K562 (cell line): Measurements from ENCODE around the gene PHKA2. TPM values are rescaled to one million over a fixed set of nuclear protein-coding genes. Genes with fewer than 3 reads are reported as not detected.

Experiments
- ATAC-seq: fragments of 200-7000 bp; cut with Tn5 transposase; 3 replicates; pipeline ENCODE4 v1.9.1; 2020; ENCODE audit warnings: moderate library complexity
- BruUV-seq: library from RNA; stranded (reverse); fragments of 400-500 nt; replicated peaks from 2 replicates; lab custom pipeline; 2021; lab: Mats Ljungman, UMichigan
- CTCF ChIA-PET: fragments of 300-600 bp; formaldehyde crosslinking; extraction: SDS; loops from one replicate; lab custom pipeline; 2021; ENCODE audit warnings: low intra/inter-chr PET ratio; lab: Yijun Ruan, JAX
- POLR2A ChIA-PET: fragments of 300-600, 350-650 bp; sonication (Branson Sonifier 250); formaldehyde crosslinking; extraction: SDS; loops from one replicate; lab custom pipeline; 2021; ENCODE audit warnings: antibody characterized with exemption, inconsistent platforms; lab: Yijun Ruan, JAX
- DNase-seq, 4 experiments: peaks; one replicate each; pipeline versions ENCODE4 v3.0.0 to v3.0.0-alpha.2; 2011 to 2018; ENCODE audit warnings: low spot score in 3 of 4, mixed read lengths in 3 of 4; ENCODE audit errors: extremely low read depth in 1 of 4
- FAIRE-seq: peaks from 2 replicates; lab custom pipeline; 2011; peaks lifted over from hg19 to GRCh38; lab: Jason Lieb, UNC
- H2AFZ ChIP-seq: 2 replicates; pipeline ENCODE4 v1.6.0; 2011; ENCODE audit warnings: low read depth, low read length, control low read depth, inconsistent platforms
- H3K27ac ChIP-seq: fragments of 200-600 bp; 3 replicates; pipeline ENCODE4 v1.8.0; 2011; ENCODE audit warnings: low read depth, mild to moderate bottlenecking, control low read depth, inconsistent platforms, low read length, moderate library complexity, mixed read lengths; ENCODE audit errors: extremely low read depth
- H3K27me3 ChIP-seq, 2 experiments: fragments of 300-600 bp in 1 of 2; 2 replicates in 1 of 2; 3 replicates in 1 of 2; pipeline versions ENCODE4 v1.6.0 to v1.8.0; 2011; ENCODE audit warnings: inconsistent platforms in 2 of 2, low read length in 2 of 2, mild to moderate bottlenecking in 1 of 2, mixed read lengths in 1 of 2, moderate library complexity in 1 of 2; ENCODE audit not compliant: control insufficient read depth in 2 of 2, insufficient read depth in 2 of 2
- H3K36me3 ChIP-seq: fragments of 300-600 bp; 3 replicates; pipeline ENCODE4 v1.8.0; 2011; ENCODE audit warnings: mild to moderate bottlenecking, low read length, inconsistent platforms; ENCODE audit not compliant: control insufficient read depth, insufficient read depth
- H3K4me1 ChIP-seq, 2 experiments: fragments of 200-600 bp in 1 of 2; replicated peaks in 1 of 2; 2 replicates in 1 of 2; 3 replicates in 1 of 2; pipeline versions ENCODE4 v1.5.1 to v1.8.0; 2011; ENCODE audit warnings: inconsistent platforms in 2 of 2, low read length in 2 of 2, mild to moderate bottlenecking in 1 of 2, mixed read lengths in 1 of 2, moderate library complexity in 1 of 2; ENCODE audit not compliant: control insufficient read depth in 2 of 2, insufficient read depth in 2 of 2
- H3K4me2 ChIP-seq: 2 replicates; pipeline ENCODE4 v1.6.1; 2011; ENCODE audit warnings: low read length, control low read depth, inconsistent platforms, mixed read lengths; ENCODE audit not compliant: insufficient read depth
- H3K4me3 ChIP-seq: fragments of 200-600 bp; sonication (generic), shearing (Covaris generic); 2 replicates; pipeline ENCODE4 v1.5.1; 2016; ENCODE audit warnings: control low read depth, inconsistent platforms
- H3K79me2 ChIP-seq: fragments of 200-600 bp; 3 replicates; pipeline ENCODE4 v1.8.0; 2011; ENCODE audit warnings: low read length, inconsistent platforms; ENCODE audit not compliant: control insufficient read depth, insufficient read depth
- H3K9ac ChIP-seq, 2 experiments: 2 replicates each; pipeline versions ENCODE4 v1.6.0 to v1.6.1; 2011; ENCODE audit warnings: low read depth in 2 of 2, low read length in 2 of 2, control low read depth in 1 of 2, inconsistent platforms in 1 of 2, mild to moderate bottlenecking in 1 of 2, mixed read lengths in 1 of 2; ENCODE audit not compliant: insufficient read depth in 1 of 2
- H3K9me1 ChIP-seq: one replicate; pipeline ENCODE4 v1.6.0; 2011; ENCODE audit warnings: inconsistent platforms, mild to moderate bottlenecking, low read length, moderate library complexity; ENCODE audit not compliant: control insufficient read depth, insufficient read depth
- H3K9me3 ChIP-seq: replicated peaks from 2 replicates; pipeline ENCODE4 v1.5.1; 2011; ENCODE audit warnings: low read depth, low read length, inconsistent platforms; ENCODE audit not compliant: control insufficient read depth, insufficient read depth
- H4K20me1 ChIP-seq: replicated peaks from 2 replicates; pipeline ENCODE4 v1.6.1; 2011; ENCODE audit warnings: low read length, inconsistent platforms, mixed read lengths; ENCODE audit not compliant: control insufficient read depth, insufficient read depth
- ETV5 ChIP-seq: sonication (generic); formaldehyde crosslinking; IDR thresholded peaks from 2 replicates; pipeline ENCODE4 v1.4.0; 2020; ENCODE audit warnings: low read depth, mild to moderate bottlenecking, missing genetic modification reagents
- SIX5 ChIP-seq, 2 experiments: IDR thresholded peaks; 2 replicates each; pipeline ENCODE4 v1.6.1; 2011; ENCODE audit warnings: low read length in 2 of 2, borderline replicate concordance in 1 of 2, low read depth in 1 of 2, mild to moderate bottlenecking in 1 of 2, moderate library complexity in 1 of 2; ENCODE audit not compliant: insufficient read depth in 1 of 2
- ZNF174 ChIP-seq: fragments of 250-450 bp; sonication (Bioruptor Pico); IDR thresholded peaks from 2 replicates; pipeline ENCODE4 v1.4.0; 2020; ENCODE audit warnings: mild to moderate bottlenecking
- WGBS: fragments of 100-300 bp; shearing (Covaris generic); methylation state at CpG from one replicate; pipeline ENCODE4 v1.1.6; 2016; ENCODE audit warnings: low coverage, mixed read lengths; ENCODE audit not compliant: insufficient coverage; ENCODE audit errors: missing lambda C conversion rate; 5-methylcytosine and 5-hydroxymethylcytosine counted together
- in situ Hi-C: fragments of 300-500 bp; cut with MboI; formaldehyde crosslinking; loops from 4 replicates; pipeline ENCODE4 v1.15.0; 2018; ENCODE audit warnings: inconsistent platforms, mixed read lengths
- intact Hi-C: fragments of 100-400 bp; cut with micrococcal nuclease; formaldehyde crosslinking; loops from 2 replicates; pipeline ENCODE4 v1.14.2; 2022
- polyA plus RNA-seq, 8 experiments: library from polyadenylated mRNA; depleted of rRNA in 4 of 8; stranded (reverse) in 5 of 8; unstranded in 3 of 8; fragments of >200 nt; fragmentation: Nextera tagmentation in 2 of 8; fragmentation: Illumina TruSeq in 1 of 8; extraction: Ambion mirVana in 2 of 8; extraction: Trizol in 1 of 8; gene quantifications; 2 replicates each; pipeline versions ENCODE4 v1.2.1 to v1.2.3, GENCODE V29; 2011 to 2014; ENCODE audit warnings: inconsistent platforms in 1 of 8, missing spikeins in 1 of 8
- total RNA-seq, 7 experiments: library from RNA; depleted of rRNA in 6 of 7; stranded (reverse); fragments of >200 nt in 6 of 7; fragmentation: Illumina TruSeq in 2 of 7; extraction: Trizol in 2 of 7; gene quantifications; 2 replicates each; pipeline versions ENCODE4 v1.2.1 to v1.2.3, GENCODE V29; 2011 to 2021; ENCODE audit warnings: low replicate concordance in 1 of 7
- TF ChIP-seq, protein P1 (sequence below): fragments of 450-650 bp; IDR thresholded peaks from 2 replicates; pipeline ENCODE4 v1.6.1; 2016; ENCODE audit warnings: mild to moderate bottlenecking, moderate library complexity

Gene PHKA2
- total and polyA plus RNA-seq, 9 of the 15 experiments (the other 6 are each of a cell fraction or from before 2014, with no cell fraction given), result 2.8 to 33.1 (median 20.3) TPM

DNA sequence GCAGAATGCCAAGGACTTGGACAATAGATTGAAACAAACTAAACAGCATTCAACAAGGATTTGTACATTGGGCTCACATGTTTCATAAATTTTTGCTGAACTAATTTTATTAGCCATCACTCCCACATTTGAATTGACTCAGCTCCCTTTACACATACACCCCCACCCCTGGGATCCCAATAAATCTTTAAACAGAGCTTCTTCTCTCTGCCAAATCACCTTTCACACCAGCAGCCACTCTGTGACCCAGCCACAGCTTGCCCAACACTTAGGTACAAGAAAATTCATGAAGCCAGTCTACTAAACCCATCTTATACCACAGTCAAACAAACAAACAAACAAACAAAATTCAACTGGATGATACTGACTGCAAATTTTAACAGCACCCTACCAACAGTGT is 21.6 kb downstream of the PHKA2 start:
- BruUV-seq, result no TSS peak
- intact Hi-C loops, result no loop called here
- no peaks in the 10 kb centered on the region for H3K9me3 ChIP-seq
- TF ChIP-seq SIX5 (IDR thresholded peaks at IDR 0.05; ENCODE audit: borderline replicate concordance in 1 of 2, insufficient read depth in 1 of 2, low read depth in 1 of 2, low read length in 2 of 2) (no peak), ETV5 (CRISPR knock-in tag) (no peak)
- TF ChIP-seq, all 486 proteins: peak for 0
- Histone ChIP-seq H3K4me3 (no peak overlapping the region), H3K36me3 (no peaks in the 10 kb centered on the region), H3K27ac (no peak overlapping the region), H3K4me1 (peaks cover 0 to 3% of the 10 kb centered on the region in 2 experiments; a peak in 2 of 5 replicates), H3K9ac (no peak overlapping the region), H3K27me3 (no peaks in the 10 kb centered on the region), H4K20me1 (no peaks in the 10 kb centered on the region), H3K4me2 (no peak overlapping the region), H3K79me2 (no peaks in the 10 kb centered on the region; the same call in 2 of the 3 replicates), H2AFZ (no peak overlapping the region), H3K9me1 (no peaks in the 10 kb centered on the region)
- FAIRE-seq (no peak), DNase-seq (no peak), ATAC-seq (no peak)
- in situ Hi-C loops, result no loop called here
- CTCF ChIA-PET, result no interaction called here
- POLR2A ChIA-PET, result no interaction called here

DNA sequence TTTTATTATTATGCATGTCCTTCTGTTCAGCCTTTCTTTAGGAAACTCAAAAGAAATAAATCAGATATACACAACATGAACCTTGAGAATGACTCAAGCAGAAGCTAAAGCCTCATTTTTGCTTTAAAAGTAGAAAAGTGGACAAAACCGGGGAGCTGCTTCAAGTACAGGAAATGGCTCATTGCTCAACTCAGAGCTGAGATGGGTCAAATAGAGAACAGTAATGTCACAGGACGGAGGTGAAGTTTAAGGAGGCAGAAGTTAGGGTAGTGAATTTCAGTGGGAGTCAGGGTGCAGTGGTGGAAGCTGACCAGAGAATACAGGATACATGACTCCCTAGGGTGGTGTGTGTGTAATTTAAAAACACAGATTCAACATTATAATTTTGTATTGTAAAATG is 22.2 kb downstream of the PHKA2 start:
- no peak overlapping the region for H3K9ac ChIP-seq
- H3K27ac ChIP-seq, result no peak overlapping the region
- no peak for FAIRE-seq
- no peak overlapping the region for H3K4me3 ChIP-seq
- no peak overlapping the region for H3K4me2 ChIP-seq
- intact Hi-C loops (no loop called here), in situ Hi-C loops (no loop called here)
- no peak for DNase-seq
- H3K9me1 ChIP-seq, result no peaks in the 10 kb centered on the region
- no peaks in the 10 kb centered on the region for H3K36me3 ChIP-seq
- H3K4me1 ChIP-seq, result peaks cover 0 to 3% of the 10 kb centered on the region in 2 experiments; a peak in 2 of 5 replicates
- H3K79me2 ChIP-seq, result no peaks in the 10 kb centered on the region; the same call in 2 of the 3 replicates
- WGBS, result 77% methylated on average over 2 of the region's 2 CpGs
- CTCF ChIA-PET, result no interaction called here
- POLR2A ChIA-PET, result no interaction called here
- no peak for ATAC-seq
- H3K9me3 ChIP-seq, result no peaks in the 10 kb centered on the region
- H3K27me3 ChIP-seq, result no peaks in the 10 kb centered on the region
- no peaks in the 10 kb centered on the region for H4K20me1 ChIP-seq
- no peak overlapping the region for H2AFZ ChIP-seq
- BruUV-seq, result no TSS peak
- TF ChIP-seq, protein P1, sequence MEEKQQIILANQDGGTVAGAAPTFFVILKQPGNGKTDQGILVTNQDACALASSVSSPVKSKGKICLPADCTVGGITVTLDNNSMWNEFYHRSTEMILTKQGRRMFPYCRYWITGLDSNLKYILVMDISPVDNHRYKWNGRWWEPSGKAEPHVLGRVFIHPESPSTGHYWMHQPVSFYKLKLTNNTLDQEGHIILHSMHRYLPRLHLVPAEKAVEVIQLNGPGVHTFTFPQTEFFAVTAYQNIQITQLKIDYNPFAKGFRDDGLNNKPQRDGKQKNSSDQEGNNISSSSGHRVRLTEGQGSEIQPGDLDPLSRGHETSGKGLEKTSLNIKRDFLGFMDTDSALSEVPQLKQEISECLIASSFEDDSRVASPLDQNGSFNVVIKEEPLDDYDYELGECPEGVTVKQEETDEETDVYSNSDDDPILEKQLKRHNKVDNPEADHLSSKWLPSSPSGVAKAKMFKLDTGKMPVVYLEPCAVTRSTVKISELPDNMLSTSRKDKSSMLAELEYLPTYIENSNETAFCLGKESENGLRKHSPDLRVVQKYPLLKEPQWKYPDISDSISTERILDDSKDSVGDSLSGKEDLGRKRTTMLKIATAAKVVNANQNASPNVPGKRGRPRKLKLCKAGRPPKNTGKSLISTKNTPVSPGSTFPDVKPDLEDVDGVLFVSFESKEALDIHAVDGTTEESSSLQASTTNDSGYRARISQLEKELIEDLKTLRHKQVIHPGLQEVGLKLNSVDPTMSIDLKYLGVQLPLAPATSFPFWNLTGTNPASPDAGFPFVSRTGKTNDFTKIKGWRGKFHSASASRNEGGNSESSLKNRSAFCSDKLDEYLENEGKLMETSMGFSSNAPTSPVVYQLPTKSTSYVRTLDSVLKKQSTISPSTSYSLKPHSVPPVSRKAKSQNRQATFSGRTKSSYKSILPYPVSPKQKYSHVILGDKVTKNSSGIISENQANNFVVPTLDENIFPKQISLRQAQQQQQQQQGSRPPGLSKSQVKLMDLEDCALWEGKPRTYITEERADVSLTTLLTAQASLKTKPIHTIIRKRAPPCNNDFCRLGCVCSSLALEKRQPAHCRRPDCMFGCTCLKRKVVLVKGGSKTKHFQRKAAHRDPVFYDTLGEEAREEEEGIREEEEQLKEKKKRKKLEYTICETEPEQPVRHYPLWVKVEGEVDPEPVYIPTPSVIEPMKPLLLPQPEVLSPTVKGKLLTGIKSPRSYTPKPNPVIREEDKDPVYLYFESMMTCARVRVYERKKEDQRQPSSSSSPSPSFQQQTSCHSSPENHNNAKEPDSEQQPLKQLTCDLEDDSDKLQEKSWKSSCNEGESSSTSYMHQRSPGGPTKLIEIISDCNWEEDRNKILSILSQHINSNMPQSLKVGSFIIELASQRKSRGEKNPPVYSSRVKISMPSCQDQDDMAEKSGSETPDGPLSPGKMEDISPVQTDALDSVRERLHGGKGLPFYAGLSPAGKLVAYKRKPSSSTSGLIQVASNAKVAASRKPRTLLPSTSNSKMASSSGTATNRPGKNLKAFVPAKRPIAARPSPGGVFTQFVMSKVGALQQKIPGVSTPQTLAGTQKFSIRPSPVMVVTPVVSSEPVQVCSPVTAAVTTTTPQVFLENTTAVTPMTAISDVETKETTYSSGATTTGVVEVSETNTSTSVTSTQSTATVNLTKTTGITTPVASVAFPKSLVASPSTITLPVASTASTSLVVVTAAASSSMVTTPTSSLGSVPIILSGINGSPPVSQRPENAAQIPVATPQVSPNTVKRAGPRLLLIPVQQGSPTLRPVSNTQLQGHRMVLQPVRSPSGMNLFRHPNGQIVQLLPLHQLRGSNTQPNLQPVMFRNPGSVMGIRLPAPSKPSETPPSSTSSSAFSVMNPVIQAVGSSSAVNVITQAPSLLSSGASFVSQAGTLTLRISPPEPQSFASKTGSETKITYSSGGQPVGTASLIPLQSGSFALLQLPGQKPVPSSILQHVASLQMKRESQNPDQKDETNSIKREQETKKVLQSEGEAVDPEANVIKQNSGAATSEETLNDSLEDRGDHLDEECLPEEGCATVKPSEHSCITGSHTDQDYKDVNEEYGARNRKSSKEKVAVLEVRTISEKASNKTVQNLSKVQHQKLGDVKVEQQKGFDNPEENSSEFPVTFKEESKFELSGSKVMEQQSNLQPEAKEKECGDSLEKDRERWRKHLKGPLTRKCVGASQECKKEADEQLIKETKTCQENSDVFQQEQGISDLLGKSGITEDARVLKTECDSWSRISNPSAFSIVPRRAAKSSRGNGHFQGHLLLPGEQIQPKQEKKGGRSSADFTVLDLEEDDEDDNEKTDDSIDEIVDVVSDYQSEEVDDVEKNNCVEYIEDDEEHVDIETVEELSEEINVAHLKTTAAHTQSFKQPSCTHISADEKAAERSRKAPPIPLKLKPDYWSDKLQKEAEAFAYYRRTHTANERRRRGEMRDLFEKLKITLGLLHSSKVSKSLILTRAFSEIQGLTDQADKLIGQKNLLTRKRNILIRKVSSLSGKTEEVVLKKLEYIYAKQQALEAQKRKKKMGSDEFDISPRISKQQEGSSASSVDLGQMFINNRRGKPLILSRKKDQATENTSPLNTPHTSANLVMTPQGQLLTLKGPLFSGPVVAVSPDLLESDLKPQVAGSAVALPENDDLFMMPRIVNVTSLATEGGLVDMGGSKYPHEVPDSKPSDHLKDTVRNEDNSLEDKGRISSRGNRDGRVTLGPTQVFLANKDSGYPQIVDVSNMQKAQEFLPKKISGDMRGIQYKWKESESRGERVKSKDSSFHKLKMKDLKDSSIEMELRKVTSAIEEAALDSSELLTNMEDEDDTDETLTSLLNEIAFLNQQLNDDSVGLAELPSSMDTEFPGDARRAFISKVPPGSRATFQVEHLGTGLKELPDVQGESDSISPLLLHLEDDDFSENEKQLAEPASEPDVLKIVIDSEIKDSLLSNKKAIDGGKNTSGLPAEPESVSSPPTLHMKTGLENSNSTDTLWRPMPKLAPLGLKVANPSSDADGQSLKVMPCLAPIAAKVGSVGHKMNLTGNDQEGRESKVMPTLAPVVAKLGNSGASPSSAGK, result no peak
- TF ChIP-seq ZNF174, result no peak
